IPS DF 6.9 (cell line): ENCODE results near the gene SUPT20HL1.

ENCODE experiments used
- DNase-seq: peaks from one replicate; pipeline ENCODE4 v3.0.0-alpha.2; 2013; ENCODE audit warnings: low read depth, low spot score
- H3K27ac ChIP-seq: one replicate; pipeline ENCODE4 v1.5.1; 2013; ENCODE audit warnings: low read length, control low read depth
- H3K27me3 ChIP-seq: 2 replicates; pipeline ENCODE4 v1.6.1; 2013; ENCODE audit warnings: mild to moderate bottlenecking, low read length; ENCODE audit not compliant: control insufficient read depth, insufficient read depth
- H3K36me3 ChIP-seq: 2 replicates; pipeline ENCODE4 v1.6.1; 2013; ENCODE audit warnings: low read length; ENCODE audit not compliant: control insufficient read depth, insufficient read depth
- H3K4me1 ChIP-seq: 2 replicates; pipeline ENCODE4 v1.6.1; 2013; ENCODE audit warnings: low read length; ENCODE audit not compliant: control insufficient read depth, insufficient read depth
- H3K4me3 ChIP-seq: 2 replicates; pipeline ENCODE4 v1.5.1; 2013; ENCODE audit warnings: mild to moderate bottlenecking, low read length
- H3K9me3 ChIP-seq: 2 replicates; pipeline ENCODE4 v1.6.1; 2013; ENCODE audit warnings: low read length, inconsistent platforms; ENCODE audit not compliant: control insufficient read depth, insufficient read depth
- WGBS: extraction: QIAGEN DNeasy Blood & Tissue Kit; methylation state at CpG from one replicate; pipeline ENCODE4 v1.1.7; 2013; ENCODE audit warnings: mixed read lengths, missing lambda C conversion rate; ENCODE audit not compliant: insufficient read length, insufficient coverage; 5-methylcytosine and 5-hydroxymethylcytosine counted together

The SUPT20HL1 gene

DNA sequence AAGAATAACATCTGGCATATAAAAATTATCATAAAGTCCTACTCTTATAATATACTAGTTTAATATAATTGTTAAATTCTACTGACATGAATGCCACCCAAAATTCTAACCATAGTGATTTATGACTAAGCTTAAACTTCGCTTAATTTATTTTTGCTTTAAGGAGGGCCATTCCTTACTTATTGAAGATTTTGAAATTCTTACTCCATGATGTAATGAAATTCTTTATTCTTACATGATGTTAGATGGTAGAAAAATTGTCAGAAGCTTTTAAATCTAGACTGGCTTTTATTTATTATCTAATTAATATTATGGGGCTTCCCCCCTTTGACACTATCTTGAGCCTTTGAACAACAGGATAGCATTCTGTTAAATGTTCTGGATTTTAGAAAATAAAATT is 27.1 kb upstream of the SUPT20HL1 start:
- Histone ChIP-seq H3K4me1 (no peaks in the 10 kb centered on the region), H3K9me3 (no peaks in the 10 kb centered on the region), H3K27me3 (no peaks in the 10 kb centered on the region), H3K4me3 (no peak overlapping the region), H3K36me3 (no peaks in the 10 kb centered on the region), H3K27ac (no peak overlapping the region)
- DNase-seq = no peak
- WGBS = no CpG with 5 or more reads among the region's 1 CpG

GRCh38 chrX:24334461-24334860 is 26.0 kb upstream of the SUPT20HL1 start:
- no peak for DNase-seq
- no peaks in the 10 kb centered on the region for H3K4me1 ChIP-seq
- no peak overlapping the region for H3K27ac ChIP-seq
- H3K9me3 ChIP-seq = no peaks in the 10 kb centered on the region
- no peaks in the 10 kb centered on the region for H3K27me3 ChIP-seq
- H3K4me3 ChIP-seq = no peak overlapping the region
- H3K36me3 ChIP-seq = no peaks in the 10 kb centered on the region

DNA sequence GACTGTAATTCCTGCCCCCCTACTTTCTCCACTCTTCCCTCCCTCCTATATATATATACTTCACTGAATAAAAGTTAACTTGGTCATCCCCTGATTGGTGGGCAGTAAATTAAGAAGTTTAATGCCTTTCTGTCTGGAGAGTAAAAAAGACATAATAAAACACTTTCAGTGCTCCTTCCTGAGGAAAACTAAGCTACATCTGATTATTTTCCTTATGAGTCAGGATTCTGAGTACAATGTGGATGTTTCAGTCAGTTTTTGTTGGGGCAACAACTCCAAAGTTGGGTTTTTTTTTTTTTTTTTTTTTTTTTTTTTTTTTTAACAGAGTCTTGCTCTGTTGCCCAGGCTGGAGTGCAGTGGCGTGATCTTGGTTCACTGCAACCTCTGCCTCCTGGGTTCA is 24.6 kb upstream of the SUPT20HL1 start:
- H3K36me3 ChIP-seq = no peaks in the 10 kb centered on the region
- H3K9me3 ChIP-seq = no peaks in the 10 kb centered on the region
- H3K27me3 ChIP-seq = no peaks in the 10 kb centered on the region
- no peaks in the 10 kb centered on the region for H3K4me1 ChIP-seq
- WGBS = no CpG with 5 or more reads among the region's 1 CpG
- no peak for DNase-seq
- no peak overlapping the region for H3K4me3 ChIP-seq
- no peak overlapping the region for H3K27ac ChIP-seq

GRCh38 chrX:24339911-24340310 is 20.5 kb upstream of the SUPT20HL1 start:
- Histone ChIP-seq H3K36me3 (no peaks in the 10 kb centered on the region), H3K27me3 (no peaks in the 10 kb centered on the region), H3K4me1 (no peaks in the 10 kb centered on the region), H3K4me3 (no peak overlapping the region), H3K9me3 (no peaks in the 10 kb centered on the region), H3K27ac (no peak overlapping the region)
- no peak for DNase-seq

GRCh38 chrX:24340501-24340900 is 19.9 kb upstream of the SUPT20HL1 start:
- Histone ChIP-seq H3K9me3 (no peaks in the 10 kb centered on the region), H3K27ac (no peak overlapping the region), H3K27me3 (no peaks in the 10 kb centered on the region), H3K4me1 (no peaks in the 10 kb centered on the region), H3K36me3 (no peaks in the 10 kb centered on the region), H3K4me3 (no peak overlapping the region)
- no CpG with 5 or more reads among the region's 2 CpGs for WGBS
- no peak for DNase-seq

GRCh38 chrX:24341795-24342194 is 18.6 kb upstream of the SUPT20HL1 start:
- no peaks in the 10 kb centered on the region for H3K27me3 ChIP-seq
- no peaks in the 10 kb centered on the region for H3K36me3 ChIP-seq
- no peak overlapping the region for H3K27ac ChIP-seq
- WGBS = no CpG with 5 or more reads among the region's 1 CpG
- no peak overlapping the region for H3K4me3 ChIP-seq
- no peak for DNase-seq
- no peaks in the 10 kb centered on the region for H3K4me1 ChIP-seq
- no peaks in the 10 kb centered on the region for H3K9me3 ChIP-seq

DNA sequence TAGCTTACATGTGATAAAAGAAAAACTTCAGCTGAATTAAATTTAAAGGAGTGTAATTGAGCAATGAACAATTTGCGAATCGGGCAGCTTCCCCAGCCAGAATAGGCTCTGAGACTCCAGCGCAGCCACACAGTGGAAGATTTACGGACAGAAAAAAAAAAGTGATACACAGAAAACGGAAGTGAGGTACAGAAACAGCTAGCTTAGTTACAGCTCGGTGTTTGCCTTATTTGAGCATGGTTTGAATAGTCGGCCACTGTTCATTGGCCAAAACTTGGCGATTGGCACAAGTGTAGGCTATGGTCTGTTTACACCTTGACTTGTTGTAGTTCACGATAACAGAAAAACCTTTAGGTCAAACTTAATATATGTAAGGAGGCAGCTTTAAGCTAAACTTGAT is 16.7 kb upstream of the SUPT20HL1 start:
- no CpG with 5 or more reads among the region's 9 CpGs for WGBS
- DNase-seq = no peak
- H3K27ac ChIP-seq = no peak overlapping the region
- H3K4me1 ChIP-seq = no peaks in the 10 kb centered on the region
- no peaks in the 10 kb centered on the region for H3K36me3 ChIP-seq
- H3K9me3 ChIP-seq = no peaks in the 10 kb centered on the region
- H3K27me3 ChIP-seq = no peaks in the 10 kb centered on the region
- H3K4me3 ChIP-seq = no peak overlapping the region

DNA sequence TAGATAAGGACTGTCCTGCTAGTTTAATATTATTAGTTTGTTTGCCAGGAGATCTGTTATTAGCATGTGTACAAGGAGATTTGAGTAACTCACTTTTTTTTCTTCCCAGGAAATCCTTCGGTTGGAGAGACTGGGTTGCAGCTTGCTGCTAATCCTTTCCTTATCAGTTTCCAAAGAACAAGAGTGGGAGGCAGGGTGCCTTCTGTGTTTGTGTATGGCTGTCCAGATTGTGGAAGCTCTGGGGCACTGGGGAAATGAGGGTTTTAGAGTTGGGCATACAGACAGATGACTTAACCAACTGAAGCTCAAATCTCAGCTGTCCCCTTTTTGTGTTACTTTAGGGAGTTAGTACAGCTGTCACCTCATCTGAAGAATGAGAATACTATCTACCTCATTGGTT is 12.6 kb upstream of the SUPT20HL1 start:
- Histone ChIP-seq H3K4me3 (no peak overlapping the region), H3K9me3 (no peaks in the 10 kb centered on the region), H3K36me3 (no peaks in the 10 kb centered on the region), H3K4me1 (no peaks in the 10 kb centered on the region), H3K27me3 (no peaks in the 10 kb centered on the region), H3K27ac (no peak overlapping the region)
- WGBS = no CpG with 5 or more reads among the region's 1 CpG
- DNase-seq = no peak

DNA sequence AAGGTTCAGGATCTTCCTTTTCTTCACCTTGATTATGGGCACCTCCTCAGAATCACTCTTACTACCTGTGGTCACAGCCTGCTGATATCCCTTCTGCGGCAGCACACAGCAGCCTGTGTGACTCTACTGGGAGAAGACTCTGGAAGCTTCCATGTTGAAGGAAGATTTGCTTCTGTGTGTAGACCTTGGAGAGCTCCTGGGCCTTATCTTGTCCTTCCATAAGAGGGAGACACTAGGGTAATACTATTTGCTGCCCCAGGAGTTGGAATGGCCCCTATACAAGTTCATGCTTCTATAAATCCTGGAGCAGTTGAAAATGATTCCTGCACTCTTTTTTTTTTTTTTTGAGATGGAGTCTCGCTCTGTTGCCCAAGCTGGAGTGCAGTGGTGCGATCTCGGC is 10.2 kb upstream of the SUPT20HL1 start:
- H3K27me3 ChIP-seq = no peaks in the 10 kb centered on the region
- H3K27ac ChIP-seq = no peak overlapping the region
- H3K36me3 ChIP-seq = no peaks in the 10 kb centered on the region
- WGBS = no CpG with 5 or more reads among the region's 4 CpGs
- no peak overlapping the region for H3K4me3 ChIP-seq
- DNase-seq = no peak
- H3K9me3 ChIP-seq = no peaks in the 10 kb centered on the region
- H3K4me1 ChIP-seq = no peaks in the 10 kb centered on the region

DNA sequence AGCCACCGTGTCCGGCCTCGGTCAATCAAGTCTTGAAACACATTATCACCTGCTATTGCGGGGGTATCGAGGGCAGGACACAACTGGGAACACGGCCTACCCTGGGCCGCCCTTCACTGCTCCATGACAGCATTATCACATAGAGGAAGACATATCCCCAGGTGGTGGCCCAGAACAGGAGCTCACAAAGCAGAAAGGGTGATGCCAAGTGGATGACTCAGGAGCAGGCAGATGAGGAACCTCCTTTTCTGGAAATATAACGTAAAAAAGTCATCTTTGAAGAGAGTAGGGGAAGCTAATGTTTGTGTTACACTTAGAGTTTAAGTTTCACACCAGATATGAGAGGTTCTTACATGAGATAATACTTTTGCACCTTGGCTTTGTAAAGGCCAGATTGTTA is 5.3 kb upstream of the SUPT20HL1 start:
- no peaks in the 10 kb centered on the region for H3K4me1 ChIP-seq
- DNase-seq = no peak
- no peaks in the 10 kb centered on the region for H3K9me3 ChIP-seq
- H3K4me3 ChIP-seq = no peak overlapping the region
- H3K36me3 ChIP-seq = no peaks in the 10 kb centered on the region
- no peaks in the 10 kb centered on the region for H3K27me3 ChIP-seq
- no peak overlapping the region for H3K27ac ChIP-seq
- no CpG with 5 or more reads among the region's 8 CpGs for WGBS

GRCh38 chrX:24357106-24357505 is 3.3 kb upstream of the SUPT20HL1 start:
- H3K27me3 ChIP-seq = no peaks in the 10 kb centered on the region
- no peaks in the 10 kb centered on the region for H3K4me1 ChIP-seq
- H3K27ac ChIP-seq = no peak overlapping the region
- no peak overlapping the region for H3K4me3 ChIP-seq
- no peaks in the 10 kb centered on the region for H3K36me3 ChIP-seq
- no peaks in the 10 kb centered on the region for H3K9me3 ChIP-seq
- DNase-seq = no peak
